Measurements from ENCODE around the gene SORBS1.
"Not testable (repeated sequence)": the region's sequence is repeated elsewhere in the genome, so short reads cannot be mapped to it uniquely, and the experiment has no call there.

SORBS1 gene

GRCh38 chr10:95374597-95375209 lies 186.5 kb downstream of the SORBS1 start:
- DNase-seq = peak; percentile 50 to 54

DNA sequence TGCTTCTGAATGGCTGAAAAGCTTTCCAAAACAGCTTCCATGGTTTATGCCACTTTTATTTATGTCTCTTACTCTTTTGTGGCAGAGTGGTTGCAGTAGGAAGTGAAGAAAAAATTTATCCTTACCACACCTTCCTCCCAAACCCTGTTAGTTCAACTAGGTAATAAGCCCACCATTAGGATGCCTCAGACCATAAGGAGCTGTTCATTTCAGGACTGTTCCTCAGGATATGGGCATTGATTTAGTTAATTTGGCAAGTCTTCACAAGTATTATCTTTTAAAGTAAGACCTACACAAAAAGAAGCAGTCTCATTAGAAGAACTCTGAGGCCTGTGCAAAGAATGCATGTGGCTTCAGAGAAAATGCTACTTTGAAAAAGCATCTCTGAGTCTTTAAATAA lies 187.5 kb downstream of the SORBS1 start:
- DNase-seq = no peak

GRCh38 chr10:95364342-95364741 lies 196.8 kb downstream of the SORBS1 start:
- DNase-seq = no peak

GRCh38 chr10:95363303-95363912 lies 197.8 kb downstream of the SORBS1 start:
- peak; percentile 50 to 69 for DNase-seq

DNA sequence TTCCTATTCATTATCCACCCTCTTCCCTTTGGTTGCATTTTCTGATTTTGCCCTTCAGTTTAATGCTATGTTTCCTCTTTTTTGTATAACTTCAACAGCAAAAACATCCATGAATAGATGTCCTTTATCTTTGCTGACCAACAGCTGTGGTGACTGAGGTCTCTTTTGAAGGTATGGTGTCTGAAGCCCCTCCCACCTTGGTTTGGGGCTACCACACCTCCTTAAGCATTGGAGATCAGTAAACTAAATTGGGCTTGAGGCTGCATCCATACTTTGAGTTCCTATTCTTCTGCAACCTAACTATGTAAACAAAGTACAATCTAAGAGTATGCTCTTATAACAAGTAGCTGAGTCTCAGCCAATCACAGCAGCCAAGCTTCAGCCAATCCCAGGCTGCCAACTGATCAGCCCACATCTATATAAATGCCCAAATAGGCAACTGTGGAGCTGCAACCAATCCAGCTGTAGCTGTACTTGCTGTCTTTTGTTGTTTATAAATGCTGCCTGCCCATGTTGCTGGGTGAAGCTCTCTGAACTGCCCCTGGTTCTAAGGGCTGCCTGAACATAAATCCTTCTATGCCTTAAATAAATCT lies 201.0 kb downstream of the SORBS1 start:
- DNase-seq = no peak

GRCh38 chr10:95359466-95359865 lies 201.7 kb downstream of the SORBS1 start:
- no peak for DNase-seq

DNA sequence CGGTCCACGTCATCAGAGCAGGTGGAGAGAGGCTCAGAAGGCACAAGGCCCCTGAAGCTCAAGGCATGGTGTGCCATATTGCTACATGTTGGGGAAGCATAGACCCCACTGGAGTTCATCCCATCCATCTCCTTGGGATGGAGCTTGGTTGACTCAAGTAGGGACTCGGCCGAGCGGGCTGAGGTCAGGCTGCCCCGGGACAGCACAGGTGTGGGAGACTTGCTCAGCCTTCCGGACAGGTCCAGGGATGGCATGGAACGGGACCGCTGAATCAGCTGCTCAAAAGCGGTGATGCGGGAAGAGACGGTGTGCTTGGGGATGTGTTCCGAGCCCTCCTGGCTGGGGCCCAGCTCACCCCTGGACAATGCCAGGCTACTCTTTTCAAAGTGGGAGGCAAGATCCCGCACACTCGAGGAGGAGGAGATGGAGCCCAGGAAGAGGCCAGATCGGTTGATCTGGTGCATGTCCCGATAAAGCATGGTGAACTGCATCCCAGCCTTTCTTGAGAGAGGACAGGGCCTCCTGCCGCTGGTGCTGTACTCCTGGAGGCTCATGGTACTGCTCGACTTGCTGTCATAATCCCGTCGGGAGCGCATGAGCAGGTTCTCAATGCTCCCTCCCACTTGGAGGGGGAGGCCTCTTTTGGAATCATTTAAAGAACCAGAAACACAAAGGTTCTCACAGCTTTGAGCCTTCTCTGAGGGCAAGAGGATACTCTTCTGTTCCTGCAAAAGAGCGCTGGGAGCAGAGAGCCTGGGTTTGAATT lies 204.8 kb downstream of the SORBS1 start:
- no peak for DNase-seq

- no peak for DNase-seq
Observed at GRCh38 chr10:95355301-95355700, 205.9 kb downstream of the SORBS1 start.

DNA sequence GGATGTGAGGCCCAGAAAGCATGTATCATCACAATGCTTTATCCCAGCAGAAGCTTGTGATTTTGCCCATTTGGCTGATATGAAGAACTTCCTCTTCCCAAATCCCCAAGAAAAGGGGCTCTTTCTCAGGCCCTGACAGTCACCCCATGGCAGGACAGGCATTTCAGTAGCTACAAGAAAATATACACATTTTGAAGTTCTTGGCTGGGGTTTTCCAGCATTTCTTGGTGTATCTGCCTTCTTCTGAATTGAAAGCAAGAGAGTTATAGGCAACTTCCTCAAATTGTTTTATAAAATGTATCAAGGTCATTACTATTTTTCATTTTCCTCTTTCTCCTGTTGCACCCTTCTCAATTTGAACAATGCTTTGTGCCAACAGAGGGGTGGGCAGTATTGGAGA lies 207.1 kb downstream of the SORBS1 start:
- DNase-seq = no peak

- DNase-seq = no peak
Observed at GRCh38 chr10:95353123-95353522, 208.0 kb downstream of the SORBS1 start.

DNA sequence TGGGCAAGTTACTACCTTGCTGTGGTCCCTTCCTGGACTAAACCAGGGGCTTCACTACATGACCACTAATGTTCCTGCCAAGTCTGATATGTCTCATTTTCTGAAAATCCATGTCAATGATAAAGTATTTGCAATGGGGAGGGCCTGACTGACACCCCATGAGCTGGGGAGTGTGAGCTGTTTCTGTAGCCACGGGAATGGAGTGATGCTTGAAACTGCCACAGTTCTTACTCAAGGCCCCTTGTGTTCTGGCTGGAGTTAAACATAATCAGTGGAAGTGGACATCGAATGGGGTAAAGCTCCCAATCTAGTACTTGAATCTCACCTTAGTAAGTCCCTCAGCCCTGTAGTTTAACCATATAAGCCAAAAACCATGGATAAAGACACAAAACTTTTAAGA lies 208.5 kb downstream of the SORBS1 start:
- DNase-seq = no peak

DNA sequence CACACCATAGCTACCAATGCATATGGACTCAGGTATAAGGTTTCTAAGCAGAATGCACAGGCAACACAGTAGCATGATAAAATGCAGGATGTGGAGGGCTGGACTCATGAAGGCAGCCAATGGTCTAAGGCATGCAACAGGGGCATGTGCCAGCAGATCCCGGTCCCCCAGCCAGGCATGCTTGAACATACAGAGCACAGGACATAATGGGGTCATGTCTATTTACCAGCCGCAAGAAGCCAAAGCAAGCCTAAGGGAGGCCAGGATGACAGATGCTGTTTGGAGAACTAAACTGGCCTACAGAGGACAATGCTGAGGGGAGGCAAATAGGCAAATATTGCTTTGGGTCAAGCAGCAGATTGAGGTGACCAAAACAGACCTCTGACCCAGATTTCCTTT lies 210.3 kb downstream of the SORBS1 start:
- no peak for DNase-seq

DNA sequence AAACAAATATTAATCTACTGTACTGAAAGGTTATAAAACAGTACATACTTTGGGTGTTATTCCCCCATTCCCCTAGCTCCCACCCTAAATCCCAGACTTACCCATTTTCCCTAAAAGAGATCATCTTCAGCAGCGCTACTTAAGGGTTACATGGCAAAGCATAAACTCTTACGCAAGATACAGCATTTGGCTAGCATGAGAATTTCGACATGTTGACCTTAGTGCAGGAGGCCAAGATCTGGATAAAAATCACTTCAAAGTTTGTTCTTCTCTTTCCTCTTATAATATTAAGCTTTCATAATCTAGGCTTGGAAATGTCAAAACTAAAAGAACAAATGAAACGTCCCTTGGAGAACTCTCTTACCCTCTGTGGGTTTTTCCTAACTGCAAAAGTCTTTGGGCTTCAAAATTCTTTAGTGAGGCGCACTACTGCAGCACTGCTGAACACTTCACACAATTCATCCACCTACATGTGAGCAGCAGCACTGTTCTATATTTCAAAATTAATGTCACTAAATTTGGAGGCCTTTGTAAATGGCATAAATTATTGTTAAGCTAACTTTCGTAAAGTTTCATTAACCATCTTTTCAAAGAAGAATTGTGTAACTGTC lies 210.8 kb downstream of the SORBS1 start:
- DNase-seq = no peak

DNA sequence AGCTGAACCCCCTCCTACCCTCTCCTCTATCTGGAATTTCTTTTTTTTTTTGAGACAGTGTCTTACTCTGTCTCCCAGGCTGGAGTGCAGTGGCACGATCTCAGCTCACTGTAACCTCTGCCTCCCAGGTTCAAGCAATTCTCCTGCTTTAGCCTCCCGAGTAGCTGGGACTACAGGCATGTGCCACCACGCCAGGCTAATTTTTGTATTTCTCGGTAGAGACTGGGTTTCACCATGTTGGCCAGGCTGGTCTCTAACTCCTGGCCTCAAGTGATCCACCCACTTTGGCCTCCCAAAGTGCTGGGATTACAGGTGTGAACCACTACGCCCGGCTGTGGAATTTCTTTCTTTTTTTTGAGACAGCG lies 213.8 kb downstream of the SORBS1 start:
- not testable (repeated sequence) for DNase-seq

GRCh38 chr10:95346715-95347401 lies 214.3 kb downstream of the SORBS1 start:
- DNase-seq = no peak

DNA sequence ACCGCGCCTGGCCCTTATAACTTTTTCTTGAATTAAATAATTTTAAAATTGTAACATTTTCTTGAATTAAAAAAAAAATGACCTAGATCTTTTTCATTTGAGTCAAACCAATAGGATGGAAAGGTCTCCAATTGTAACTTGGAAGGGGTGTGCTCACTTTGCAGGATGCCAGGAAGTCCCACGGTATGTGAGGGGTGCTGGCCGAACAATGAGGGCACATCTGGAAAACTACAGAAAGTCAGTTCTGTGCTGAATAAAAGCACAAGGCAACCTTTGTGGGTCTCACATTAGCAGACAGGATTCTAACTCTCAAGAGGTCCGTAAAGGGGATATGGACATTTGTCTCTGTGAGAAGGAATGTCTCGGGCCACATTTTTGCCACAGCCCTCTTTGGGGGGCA lies 217.6 kb downstream of the SORBS1 start:
- no peak for DNase-seq

- no peak for DNase-seq
Observed at GRCh38 chr10:95341716-95342130, 219.4 kb downstream of the SORBS1 start.

GRCh38 chr10:95339863-95340262 lies 221.3 kb downstream of the SORBS1 start:
- DNase-seq = no peak

GRCh38 chr10:95337423-95338160 lies 223.6 kb downstream of the SORBS1 start:
- DNase-seq = no peak

DNA sequence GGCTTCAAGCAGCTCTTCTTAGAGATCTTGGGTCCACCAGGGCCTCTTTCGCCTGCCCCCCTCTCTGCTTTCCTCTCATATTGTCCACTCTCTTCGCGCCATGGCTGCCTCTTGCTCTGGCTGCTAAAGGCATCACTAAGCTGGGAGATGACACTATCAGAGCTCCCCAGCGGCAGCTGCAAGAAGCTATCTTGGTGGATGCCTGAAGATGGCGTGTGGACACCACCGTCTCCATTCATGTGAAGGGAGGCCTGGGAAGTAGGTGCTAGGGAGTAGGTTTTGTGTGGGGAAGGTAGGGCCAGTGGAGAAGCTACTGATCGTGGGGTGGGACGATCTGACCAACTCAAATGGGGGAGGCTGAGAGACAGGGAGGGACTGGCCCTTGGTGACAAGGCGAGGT lies 224.5 kb downstream of the SORBS1 start:
- no peak for DNase-seq

DNA sequence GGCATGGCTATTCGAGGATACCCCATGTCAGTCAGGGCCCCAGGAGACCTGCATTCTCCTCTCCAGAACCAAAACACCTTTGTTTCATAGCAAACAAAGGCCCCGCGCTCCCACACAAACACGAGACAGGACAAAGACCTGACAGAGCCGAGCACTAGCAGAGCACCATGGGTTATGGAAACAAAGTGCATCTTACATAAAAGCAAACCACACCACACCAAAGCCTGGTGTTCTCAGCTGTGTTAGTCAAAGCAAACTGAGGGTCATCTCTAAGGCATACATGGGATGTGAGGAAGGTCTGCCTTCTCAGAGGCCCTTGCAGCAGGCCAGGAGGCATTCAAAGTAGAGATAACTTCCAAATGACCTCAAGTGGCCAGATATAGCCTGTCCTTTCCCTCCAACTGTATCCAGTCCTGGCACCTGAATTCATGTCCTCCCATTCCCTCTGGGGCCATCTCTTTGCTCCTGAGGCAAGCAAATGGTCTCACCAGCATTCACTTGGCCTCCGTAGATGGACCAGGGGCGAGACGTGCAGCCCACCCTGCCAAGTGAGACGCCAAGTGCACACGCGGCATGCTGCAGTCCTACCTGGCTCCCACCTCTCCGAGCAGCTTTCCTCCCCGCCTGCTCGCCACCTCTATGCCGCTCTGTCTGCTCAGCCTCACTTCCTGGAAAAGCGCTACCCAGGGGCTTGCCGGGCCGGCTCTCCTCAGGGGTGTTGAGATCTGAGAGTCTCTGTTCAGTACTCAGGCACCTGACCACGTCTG lies 225.1 kb downstream of the SORBS1 start:
- DNase-seq = no peak

- no peak for DNase-seq
Observed at GRCh38 chr10:95334805-95335144, 226.4 kb downstream of the SORBS1 start.

All from CD4-positive, alpha-beta T cell treated with Interferon alpha-2 for 1 hour (primary cell).